ENCODE results near the gene SCNN1B.

SCNN1B gene

DNA sequence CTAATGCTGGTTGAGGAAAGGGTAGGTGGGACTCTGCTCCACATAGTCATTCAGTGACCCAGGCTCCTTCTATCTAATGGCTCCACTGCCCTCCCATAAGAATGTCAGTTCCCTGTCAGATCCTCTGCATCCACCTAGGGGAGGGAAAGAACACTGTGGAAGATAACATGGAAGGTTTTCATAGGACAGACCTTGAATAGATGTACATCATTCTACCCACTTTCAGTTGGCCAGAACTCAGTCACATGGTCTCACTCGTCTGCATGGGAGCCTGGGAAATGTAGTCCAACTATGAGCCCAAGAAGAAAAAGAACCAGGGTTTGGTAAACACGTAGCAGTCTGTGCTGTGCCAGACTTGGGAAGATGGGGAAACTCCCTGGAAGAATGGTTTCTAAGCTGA lies 27.1 kb upstream of the SCNN1B start:
- in situ Hi-C loops (cut with MboI; ENCODE audit: low pct_unique_long_range_greater_than_20kb, low sequenced_read_pairs, unreplicated experiment): no loop called here
- no peak for DNase-seq (ENCODE audit: low spot score)
- TF ChIP-seq, protein P1, sequence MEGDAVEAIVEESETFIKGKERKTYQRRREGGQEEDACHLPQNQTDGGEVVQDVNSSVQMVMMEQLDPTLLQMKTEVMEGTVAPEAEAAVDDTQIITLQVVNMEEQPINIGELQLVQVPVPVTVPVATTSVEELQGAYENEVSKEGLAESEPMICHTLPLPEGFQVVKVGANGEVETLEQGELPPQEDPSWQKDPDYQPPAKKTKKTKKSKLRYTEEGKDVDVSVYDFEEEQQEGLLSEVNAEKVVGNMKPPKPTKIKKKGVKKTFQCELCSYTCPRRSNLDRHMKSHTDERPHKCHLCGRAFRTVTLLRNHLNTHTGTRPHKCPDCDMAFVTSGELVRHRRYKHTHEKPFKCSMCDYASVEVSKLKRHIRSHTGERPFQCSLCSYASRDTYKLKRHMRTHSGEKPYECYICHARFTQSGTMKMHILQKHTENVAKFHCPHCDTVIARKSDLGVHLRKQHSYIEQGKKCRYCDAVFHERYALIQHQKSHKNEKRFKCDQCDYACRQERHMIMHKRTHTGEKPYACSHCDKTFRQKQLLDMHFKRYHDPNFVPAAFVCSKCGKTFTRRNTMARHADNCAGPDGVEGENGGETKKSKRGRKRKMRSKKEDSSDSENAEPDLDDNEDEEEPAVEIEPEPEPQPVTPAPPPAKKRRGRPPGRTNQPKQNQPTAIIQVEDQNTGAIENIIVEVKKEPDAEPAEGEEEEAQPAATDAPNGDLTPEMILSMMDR (IDR thresholded peaks at IDR 0.05; ENCODE audit: extremely low read depth, insufficient read depth, missing control alignments): no peak

DNA sequence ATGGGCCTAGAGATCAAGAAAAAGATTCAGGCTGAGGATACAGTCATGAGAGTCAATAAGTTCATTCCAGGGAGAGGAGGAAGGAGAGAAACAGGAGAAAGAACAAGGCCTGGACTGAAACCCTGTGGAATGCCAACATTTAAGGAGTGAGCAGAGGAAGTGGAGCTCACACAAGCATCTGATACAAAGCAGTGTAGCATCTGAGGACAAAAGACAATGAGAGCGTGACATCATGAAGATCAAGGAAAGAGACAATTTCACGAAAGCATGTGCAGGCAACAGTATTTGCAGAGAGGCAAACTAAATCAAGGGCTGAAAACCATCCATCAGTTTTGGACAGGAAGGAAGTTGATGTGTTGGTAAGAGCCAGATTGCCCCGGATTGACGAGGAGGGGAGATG lies 25.3 kb upstream of the SCNN1B start:
- in situ Hi-C loops (cut with MboI; ENCODE audit: low pct_unique_long_range_greater_than_20kb, low sequenced_read_pairs, unreplicated experiment): no loop called here
- TF ChIP-seq, protein P1 (IDR thresholded peaks at IDR 0.05; ENCODE audit: extremely low read depth, insufficient read depth, missing control alignments): no peak
- DNase-seq (ENCODE audit: low spot score): no peak

- in situ Hi-C loops (cut with MboI; ENCODE audit: low pct_unique_long_range_greater_than_20kb, low sequenced_read_pairs, unreplicated experiment): no loop called here
- TF ChIP-seq, protein P1 (IDR thresholded peaks at IDR 0.05; ENCODE audit: extremely low read depth, insufficient read depth, missing control alignments): no peak
These were observed 24.1 kb upstream of the SCNN1B start for GRCh38 chr16:23278031-23278430.

DNA sequence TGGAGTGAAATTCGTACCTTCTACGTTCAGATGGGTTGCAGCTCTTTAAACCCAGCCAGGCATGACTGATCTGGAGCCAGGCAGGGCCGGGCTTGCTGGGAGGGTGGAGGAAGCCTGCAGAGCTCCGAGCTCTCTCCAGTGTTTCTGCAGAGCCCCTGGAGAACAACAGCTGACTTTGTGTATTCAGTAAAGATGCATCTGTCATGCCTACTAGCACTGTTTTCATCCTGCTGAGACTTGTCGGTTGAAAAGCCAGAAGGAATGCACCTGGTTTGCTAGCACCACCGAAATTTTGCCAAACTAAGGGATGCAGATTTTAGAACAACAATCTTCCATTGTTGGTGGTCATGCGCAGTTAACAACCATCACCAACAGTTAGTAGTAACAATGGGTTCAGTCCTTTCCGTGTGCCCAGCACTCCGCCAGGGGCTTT lies 22.4 kb upstream of the SCNN1B start:
- DNase-seq (ENCODE audit: low spot score): no peak
- in situ Hi-C loops (cut with MboI; ENCODE audit: low pct_unique_long_range_greater_than_20kb, low sequenced_read_pairs, unreplicated experiment): no loop called here
- TF ChIP-seq, protein P1 (IDR thresholded peaks at IDR 0.05; ENCODE audit: extremely low read depth, insufficient read depth, missing control alignments): no peak

More at GRCh38 chr16:23278031-23278430, 24.1 kb upstream of the SCNN1B start:
- DNase-seq (ENCODE audit: low spot score): no peak

GRCh38 chr16:23280483-23280967 lies 21.6 kb upstream of the SCNN1B start:
- in situ Hi-C loops (cut with MboI; ENCODE audit: low pct_unique_long_range_greater_than_20kb, low sequenced_read_pairs, unreplicated experiment): no loop called here
- DNase-seq (ENCODE audit: low spot score): no peak
- TF ChIP-seq, protein P1 (IDR thresholded peaks at IDR 0.05; ENCODE audit: extremely low read depth, insufficient read depth, missing control alignments): no peak

- no peak for DNase-seq (ENCODE audit: low spot score)
- TF ChIP-seq, protein P1 (IDR thresholded peaks at IDR 0.05; ENCODE audit: extremely low read depth, insufficient read depth, missing control alignments): no peak
- in situ Hi-C loops (cut with MboI; ENCODE audit: low pct_unique_long_range_greater_than_20kb, low sequenced_read_pairs, unreplicated experiment): no loop called here
These were observed 19.5 kb upstream of the SCNN1B start for GRCh38 chr16:23282568-23282967.

DNA sequence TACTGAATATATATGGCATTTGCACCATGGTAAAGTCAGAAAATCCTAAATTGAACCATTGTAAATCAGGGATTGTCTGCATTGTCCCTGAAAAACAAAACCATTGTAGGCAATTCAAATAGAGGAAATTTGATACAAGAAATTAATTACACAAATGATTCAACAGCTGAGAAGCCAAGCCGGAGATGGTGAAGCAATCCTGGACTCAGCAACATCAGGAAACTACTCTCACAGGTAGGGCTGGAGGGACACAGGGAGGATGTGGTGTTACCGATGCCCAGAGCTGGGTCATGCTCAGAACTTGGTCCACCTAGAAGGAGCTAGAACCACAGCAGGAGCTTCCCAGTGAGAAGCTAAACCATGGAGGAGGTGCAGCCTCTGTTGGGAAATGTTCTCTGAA lies 18.5 kb upstream of the SCNN1B start:
- TF ChIP-seq, protein P1 (IDR thresholded peaks at IDR 0.05; ENCODE audit: extremely low read depth, insufficient read depth, missing control alignments): no peak

More for the DNA sequence above, 18.5 kb upstream of the SCNN1B start:
- no peak for DNase-seq (ENCODE audit: low spot score)
- in situ Hi-C loops (cut with MboI; ENCODE audit: low pct_unique_long_range_greater_than_20kb, low sequenced_read_pairs, unreplicated experiment): no loop called here
